H1 (cell line): ENCODE results near the gene COL6A1. TPM values are rescaled to one million over a fixed set of nuclear protein-coding genes. Genes with fewer than 3 reads are reported as not detected.

ENCODE experiments used
- BRCA1 ChIP-seq: IDR thresholded peaks from 2 replicates; pipeline ENCODE4 v1.6.1; 2012; ENCODE audit warnings: low read depth, low read length, improper control_type of control experiment
- CTBP2 ChIP-seq: IDR thresholded peaks from 2 replicates; pipeline ENCODE4 v1.7.0; 2011; ENCODE audit warnings: borderline replicate concordance, mild to moderate bottlenecking, moderate library complexity, mixed read lengths, low read length; ENCODE audit not compliant: insufficient read depth, insufficient read length
- EZH2 ChIP-seq: fragments of 200-600 bp; sonication (generic); IDR thresholded peaks from 2 replicates; pipeline ENCODE4 v1.7.1; 2012; ENCODE audit warnings: low read depth, mild to moderate bottlenecking, moderate library complexity, low read length, inconsistent platforms; ENCODE audit not compliant: severe bottlenecking
- KDM4A ChIP-seq: IDR thresholded peaks from one replicate; pipeline ENCODE4 v1.7.1; 2012; ENCODE audit warnings: low read depth, mild to moderate bottlenecking, moderate library complexity, low read length, inconsistent platforms; ENCODE audit not compliant: severe bottlenecking
- PHF8 ChIP-seq: fragments of 200-600 bp; sonication (generic); conservative IDR thresholded peaks from 2 replicates; pipeline ENCODE4 v1.7.1; 2012; ENCODE audit warnings: low read depth, mild to moderate bottlenecking, inconsistent platforms, low read length, moderate library complexity
- SIX5 ChIP-seq: IDR thresholded peaks from 2 replicates; pipeline ENCODE4 v1.6.1; 2011; ENCODE audit warnings: mild to moderate bottlenecking, low read depth, low read length
- SP4 ChIP-seq: IDR thresholded peaks from 2 replicates; pipeline ENCODE4 v1.6.1; 2012; ENCODE audit warnings: low read length, inconsistent platforms
- SUZ12 ChIP-seq: fragments of 200-600 bp; sonication (generic); IDR thresholded peaks from 2 replicates; pipeline ENCODE4 v1.6.1; 2012; ENCODE audit warnings: mild to moderate bottlenecking, inconsistent platforms, low read length, moderate library complexity, mixed read lengths
- TBP ChIP-seq: IDR thresholded peaks from 2 replicates; pipeline ENCODE4 v1.6.1; 2011; ENCODE audit warnings: low read depth, low read length, improper control_type of control experiment
- polyA plus RNA-seq, 7 experiments: library from polyadenylated mRNA; depleted of rRNA in 3 of 7; stranded (reverse) in 5 of 7; unstranded in 2 of 7; fragments of >200 nt in 5 of 7; fragments of 200-250 nt in 2 of 7; gene quantifications; 1 replicate in 5 of 7; 2 replicates in 1 of 7; 4 replicates in 1 of 7; pipeline versions ENCODE4 v1.2.1 to v1.2.3, GENCODE V29; 2011 to 2013; ENCODE audit warnings: missing spikeins in 2 of 7, mixed read lengths in 2 of 7
- total RNA-seq: library from RNA; stranded (reverse); fragmentation: NEBNext Ultra II Directional; extraction: Animal tissue kit (Norgen Biotek cat#: 25700); gene quantifications from 2 replicates; pipeline ENCODE4 v1.2.1, GENCODE V29; 2021

Gene COL6A1
- total and polyA plus RNA-seq, 2 of the 8 experiments (the other 6 are each of a cell fraction or from before 2014, with no cell fraction given) = 100 to 115 TPM

DNA sequence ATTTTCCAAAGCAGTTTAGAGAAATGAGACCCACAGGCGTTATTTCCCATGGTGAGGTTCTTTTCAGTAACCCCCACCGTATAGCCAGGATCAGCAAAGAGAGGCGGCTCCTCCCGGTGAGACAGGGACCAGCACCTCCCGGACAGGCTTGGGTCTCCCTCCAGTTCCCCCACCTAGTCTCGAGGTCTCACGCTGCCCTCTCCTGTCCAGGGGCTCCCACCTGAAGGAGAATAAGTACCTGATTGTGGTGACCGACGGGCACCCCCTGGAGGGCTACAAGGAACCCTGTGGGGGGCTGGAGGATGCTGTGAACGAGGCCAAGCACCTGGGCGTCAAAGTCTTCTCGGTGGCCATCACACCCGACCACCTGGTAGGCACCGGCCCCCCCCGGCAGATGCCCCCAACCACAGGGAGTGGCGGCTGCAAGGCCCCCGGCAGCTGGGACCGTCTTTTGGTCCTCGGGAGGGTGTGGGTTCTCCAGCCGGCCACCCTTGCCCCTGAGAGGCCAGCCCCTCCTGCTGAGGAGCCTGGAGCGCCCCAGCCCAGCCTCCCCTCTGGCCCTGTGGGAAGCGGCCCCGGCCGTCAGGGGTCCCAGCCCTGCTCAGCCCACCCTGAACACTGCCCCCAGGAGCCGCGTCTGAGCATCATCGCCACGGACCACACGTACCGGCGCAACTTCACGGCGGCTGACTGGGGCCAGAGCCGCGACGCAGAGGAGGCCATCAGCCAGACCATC, 4.9 kb downstream of the COL6A1 start (continued):
- TF ChIP-seq CTBP2 = no peak
- TF ChIP-seq KDM4A = no peak
- no peak for TF ChIP-seq PHF8
- no peak for TF ChIP-seq SUZ12
- TF ChIP-seq EZH2 = no peak
- TF ChIP-seq SIX5 = no peak
- no peak for TF ChIP-seq BRCA1
- TF ChIP-seq TBP = no peak
- no peak for TF ChIP-seq SP4
